NCI-H2227 (cell line): ENCODE results near the gene GPC2.
"Not testable (repeated sequence)": the region's sequence is repeated elsewhere in the genome, so short reads cannot be mapped to it uniquely, and the experiment has no call there.

Experiments
- DNase-seq: peaks from one replicate; lab custom pipeline; 2025; ENCODE audit not compliant: unreplicated experiment; lab: John Stamatoyannopoulos, UW

GPC2 gene, protein sequence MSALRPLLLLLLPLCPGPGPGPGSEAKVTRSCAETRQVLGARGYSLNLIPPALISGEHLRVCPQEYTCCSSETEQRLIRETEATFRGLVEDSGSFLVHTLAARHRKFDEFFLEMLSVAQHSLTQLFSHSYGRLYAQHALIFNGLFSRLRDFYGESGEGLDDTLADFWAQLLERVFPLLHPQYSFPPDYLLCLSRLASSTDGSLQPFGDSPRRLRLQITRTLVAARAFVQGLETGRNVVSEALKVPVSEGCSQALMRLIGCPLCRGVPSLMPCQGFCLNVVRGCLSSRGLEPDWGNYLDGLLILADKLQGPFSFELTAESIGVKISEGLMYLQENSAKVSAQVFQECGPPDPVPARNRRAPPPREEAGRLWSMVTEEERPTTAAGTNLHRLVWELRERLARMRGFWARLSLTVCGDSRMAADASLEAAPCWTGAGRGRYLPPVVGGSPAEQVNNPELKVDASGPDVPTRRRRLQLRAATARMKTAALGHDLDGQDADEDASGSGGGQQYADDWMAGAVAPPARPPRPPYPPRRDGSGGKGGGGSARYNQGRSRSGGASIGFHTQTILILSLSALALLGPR

GRCh38 chr7:100177045-100178001 lies at the start of gene GPC2, which contains the start of gene STAG3:
TSS of gene GPC2 (minus strand) at chr7:100177381. CDS start at chr7:100177199, 182 bp downstream.
TSS of gene STAG3 (plus strand) at chr7:100177918. CDS start at chr7:100180557, 2,639 bp downstream.
- peak; percentile 98 for DNase-seq

DNA sequence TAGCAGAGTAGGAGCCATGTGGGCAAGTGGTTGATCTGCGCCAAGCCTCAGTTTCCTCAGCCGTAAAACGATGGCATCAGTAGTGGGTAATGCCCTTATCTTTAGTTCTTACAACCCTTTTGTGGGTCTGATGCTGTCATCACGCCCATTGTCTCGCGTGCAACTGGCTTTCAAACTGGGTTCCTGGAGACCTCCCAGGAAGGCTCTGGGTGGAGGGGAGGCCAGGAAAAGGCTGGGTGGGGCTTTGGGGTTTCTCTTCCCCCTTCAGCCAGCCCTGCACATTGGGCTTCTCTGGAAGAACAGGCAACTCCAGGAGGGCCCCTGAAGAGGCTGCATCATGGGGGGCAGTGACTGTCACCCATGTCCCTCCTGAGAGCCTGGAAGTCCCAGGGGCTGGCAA lies 47.7 kb upstream of the GPC2 start:
- not testable (repeated sequence) for DNase-seq

DNA sequence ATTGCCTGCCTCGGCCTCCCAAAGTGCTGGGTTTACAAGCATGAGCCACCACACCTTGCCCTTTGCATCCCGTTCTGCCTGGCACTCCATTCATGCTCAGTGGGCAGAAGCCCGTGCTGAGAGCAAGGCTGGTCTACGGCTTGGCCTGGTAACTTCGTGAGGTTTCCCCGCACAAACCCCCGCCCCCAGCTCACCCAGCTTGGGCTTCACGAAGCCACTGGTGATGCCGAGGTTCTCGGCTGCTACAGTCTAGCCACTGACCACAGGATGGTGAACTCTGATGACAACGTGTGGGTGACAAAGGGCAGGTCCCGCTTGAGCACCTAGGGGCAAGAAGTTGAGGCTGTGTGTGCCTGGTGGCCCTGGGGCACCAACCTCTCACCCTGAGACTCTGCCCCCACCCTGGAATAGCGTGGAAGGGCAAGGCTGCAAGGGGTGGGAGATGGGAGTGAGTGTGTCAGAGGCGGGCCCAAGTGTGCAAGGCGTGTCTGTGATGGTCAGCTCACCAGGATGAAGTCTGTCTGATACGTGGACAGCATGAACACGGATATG lies 46.3 kb upstream of the GPC2 start:
- DNase-seq = not testable (repeated sequence)

GRCh38 chr7:100222445-100223132 lies 45.4 kb upstream of the GPC2 start:
- no peak for DNase-seq

DNA sequence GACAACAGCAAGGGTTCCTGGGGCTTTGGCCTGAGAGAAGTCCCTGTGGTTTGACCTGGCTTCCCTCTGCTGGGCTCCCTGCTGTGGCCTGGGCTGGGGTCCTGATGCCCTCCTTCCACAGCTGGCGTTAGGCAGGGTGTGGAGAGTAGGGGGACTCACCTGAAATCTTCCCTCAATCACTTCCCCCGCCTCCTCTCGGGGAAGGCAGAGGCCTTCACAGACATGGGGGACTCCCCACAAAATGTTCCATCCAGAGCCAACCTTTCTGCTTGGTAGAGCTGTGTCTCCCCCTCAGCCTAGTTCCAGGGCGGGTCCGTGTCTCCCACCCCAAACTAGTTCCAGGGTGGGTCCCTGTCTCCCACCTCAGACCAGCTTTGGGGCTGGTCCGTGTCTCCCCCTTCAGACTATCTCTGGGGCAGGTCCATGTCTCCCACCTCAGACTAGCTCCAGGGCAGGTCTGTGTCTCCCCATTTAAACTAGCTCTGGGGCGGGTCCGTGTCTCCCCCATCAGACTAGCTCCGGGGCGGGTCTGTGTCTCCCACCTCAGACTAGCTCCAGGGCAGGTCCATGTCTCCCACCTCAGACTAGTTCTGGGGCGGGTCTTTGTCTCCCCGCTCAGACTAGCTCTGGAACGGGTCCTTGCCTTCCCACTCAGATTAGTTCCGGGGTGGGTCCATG lies 44.7 kb upstream of the GPC2 start:
- no peak for DNase-seq

GRCh38 chr7:100221231-100221718 lies 44.1 kb upstream of the GPC2 start:
- no peak for DNase-seq

GRCh38 chr7:100220586-100221230 lies 43.5 kb upstream of the GPC2 start:
- DNase-seq = no peak

DNA sequence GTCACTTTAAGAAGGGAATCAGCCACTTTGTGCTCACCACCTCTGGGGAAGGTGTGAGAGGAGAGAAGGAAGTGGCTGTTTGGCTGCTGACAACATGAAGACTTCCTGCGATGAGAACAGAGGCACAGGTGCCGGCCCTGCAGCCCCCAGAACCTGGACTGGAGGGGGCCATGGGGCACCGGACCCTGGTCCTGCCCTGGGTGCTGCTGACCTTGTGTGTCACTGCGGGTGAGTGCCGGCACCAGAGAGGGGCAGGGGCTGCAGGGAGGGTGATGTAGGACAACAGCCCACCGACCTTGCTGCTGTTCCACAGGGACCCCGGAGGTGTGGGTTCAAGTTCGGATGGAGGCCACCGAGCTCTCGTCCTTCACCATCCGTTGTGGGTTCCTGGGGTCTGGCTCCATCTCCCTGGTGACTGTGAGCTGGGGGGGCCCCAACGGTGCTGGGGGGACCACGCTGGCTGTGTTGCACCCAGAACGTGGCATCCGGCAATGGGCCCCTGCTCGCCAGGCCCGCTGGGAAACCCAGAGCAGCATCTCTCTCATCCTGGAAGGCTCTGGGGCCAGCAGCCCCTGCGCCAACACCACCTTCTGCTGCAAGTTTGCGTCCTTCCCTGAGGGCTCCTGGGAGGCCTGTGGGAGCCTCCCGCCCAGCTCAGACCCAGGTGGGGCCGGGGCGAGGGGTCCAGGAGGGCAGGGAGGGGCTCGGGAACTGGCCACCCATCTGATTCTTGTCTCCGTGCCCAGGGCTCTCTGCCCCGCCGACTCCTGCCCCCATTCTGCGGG lies 42.8 kb upstream of the GPC2 start, which contains the start of gene PVRIG:
TSS of gene PVRIG (plus strand) at position 149 of the 785 bp plus-strand sequence. CDS start at position 171, 22 bp downstream.
- not testable (repeated sequence) for DNase-seq

GRCh38 chr7:100219271-100219737 lies 42.1 kb upstream of the GPC2 start:
- DNase-seq = no peak

DNA sequence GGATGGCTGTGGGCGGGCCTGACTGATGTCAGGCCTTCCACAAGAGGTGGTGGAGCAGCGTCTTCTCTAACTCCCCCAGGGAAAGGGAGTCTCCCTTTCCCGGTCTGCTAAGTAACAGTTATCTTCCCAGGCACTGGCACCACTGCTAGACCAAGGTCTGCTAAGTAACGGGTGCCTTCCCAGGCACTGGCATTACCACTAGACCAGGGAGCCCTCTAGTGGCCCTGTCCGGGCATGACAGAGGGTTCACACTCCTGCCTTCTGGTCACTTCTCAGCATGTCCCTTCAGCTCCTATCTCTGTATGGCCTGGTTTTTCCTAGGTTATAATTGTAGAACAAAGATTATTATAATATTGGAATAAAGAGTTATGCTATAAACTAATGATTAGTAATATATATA lies 40.8 kb upstream of the GPC2 start:
- DNase-seq = peak; percentile 84

DNA sequence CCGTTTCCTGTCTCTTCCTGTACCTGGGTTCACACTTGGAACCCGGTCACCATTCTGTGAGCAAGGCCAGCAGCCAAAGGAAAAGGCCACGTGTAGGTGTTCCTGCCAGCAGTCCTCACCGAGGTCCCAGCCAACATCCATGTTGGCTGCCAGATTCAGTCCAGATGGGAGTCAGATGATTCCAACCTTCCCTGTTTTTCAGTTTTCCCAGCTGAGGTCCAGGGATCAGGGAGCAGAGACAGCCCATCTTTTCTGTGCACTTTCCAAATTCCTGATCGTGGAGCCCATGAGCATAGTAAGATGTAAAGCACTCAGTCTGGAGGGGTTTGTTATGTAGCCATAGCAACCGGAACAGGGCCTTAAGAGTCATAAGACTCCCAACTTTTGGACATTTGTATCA lies 38.7 kb upstream of the GPC2 start:
- no peak for DNase-seq

DNA sequence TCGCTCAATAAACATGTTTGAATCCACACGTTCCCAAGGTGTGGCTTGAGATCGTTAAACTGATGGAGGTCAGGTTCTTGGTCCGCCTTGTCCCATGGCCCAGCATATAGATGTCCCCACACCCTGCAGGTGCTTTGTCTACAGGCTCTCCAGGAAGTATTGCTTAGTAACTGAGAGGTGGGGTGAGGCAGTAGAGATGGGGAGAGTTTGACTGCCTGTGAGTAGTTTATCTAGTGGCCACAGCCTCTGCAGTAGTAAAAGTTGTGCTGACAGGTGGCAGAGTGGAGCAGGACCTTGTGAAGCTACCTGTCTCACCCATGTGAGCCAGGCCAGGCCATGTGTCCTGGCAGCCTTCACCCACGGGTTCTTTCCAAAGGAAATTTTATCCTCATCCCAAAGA lies 37.2 kb upstream of the GPC2 start:
- DNase-seq = not testable (repeated sequence)

DNA sequence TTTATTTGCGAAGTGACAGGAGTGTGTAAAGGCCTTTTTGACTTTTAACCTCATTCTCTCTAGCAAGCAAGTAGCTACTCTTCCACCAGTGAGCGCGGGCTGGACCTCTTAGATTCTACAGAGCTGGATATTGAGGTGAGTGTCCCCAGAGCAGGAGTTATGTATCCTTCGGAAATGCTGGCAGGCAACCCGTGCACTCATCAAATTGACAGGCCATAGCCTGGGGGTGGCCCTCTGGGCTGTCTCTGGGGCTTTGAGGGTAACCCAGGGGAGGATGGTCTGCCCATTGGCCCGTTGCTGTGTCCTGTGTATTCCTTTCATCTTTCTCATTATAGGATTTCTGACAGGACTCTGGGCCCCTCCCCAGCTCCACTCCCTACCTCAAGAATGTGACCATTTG lies 36.5 kb upstream of the GPC2 start:
- no peak for DNase-seq

DNA sequence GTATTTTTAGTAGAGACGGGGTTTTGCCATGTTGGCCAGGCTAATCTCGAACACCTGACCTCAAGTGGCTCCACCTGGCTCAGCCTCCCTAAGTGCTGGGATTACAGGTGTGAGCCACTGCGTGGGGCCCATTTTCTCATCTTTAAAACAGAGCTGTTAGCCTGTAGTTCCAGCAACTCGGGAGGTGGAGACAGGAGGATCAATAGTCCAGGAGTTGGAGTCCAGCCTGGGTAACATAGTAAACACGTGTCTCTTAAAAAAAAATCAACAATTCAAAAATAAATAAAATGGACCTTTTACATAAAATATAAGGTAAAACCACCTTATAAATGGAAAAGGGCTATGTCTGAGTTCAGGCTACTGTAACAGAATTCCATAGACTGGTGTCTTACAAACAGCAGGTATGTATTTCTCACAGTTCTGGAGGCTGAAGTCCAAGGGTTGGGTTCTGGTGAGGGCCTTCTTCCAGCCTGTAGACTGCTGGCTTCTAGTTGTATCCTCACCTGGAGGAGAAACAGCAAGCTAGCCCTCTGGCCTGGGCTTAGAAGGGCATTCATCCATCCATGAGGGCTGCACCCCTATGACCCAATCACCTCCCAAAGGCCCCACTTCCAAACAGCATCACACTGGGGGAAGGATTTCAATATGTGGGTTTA lies 35.6 kb upstream of the GPC2 start:
- no peak for DNase-seq

DNA sequence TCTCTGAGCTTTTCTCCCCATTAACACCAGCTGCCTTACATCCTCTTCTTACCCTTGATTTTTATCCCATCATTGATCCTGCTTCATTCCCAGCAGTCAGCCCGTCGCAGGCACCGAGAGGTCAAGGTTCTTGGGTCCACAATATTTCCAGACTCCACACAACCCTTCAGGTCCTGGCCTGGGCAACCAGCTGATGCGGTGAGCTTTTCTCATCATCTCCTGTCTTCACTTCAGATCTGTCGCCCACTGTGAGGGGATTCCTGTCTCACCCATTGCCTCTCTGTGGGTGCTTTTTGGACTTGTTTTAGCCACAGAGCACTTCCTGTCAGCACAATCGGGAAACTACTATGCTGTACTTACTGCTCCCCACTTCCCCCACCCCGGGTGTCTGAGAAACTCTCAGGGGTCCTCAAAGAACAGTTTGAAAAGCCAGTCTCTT lies 34.2 kb upstream of the GPC2 start:
- no peak for DNase-seq

GRCh38 chr7:100210805-100211204 lies 33.6 kb upstream of the GPC2 start:
- DNase-seq = no peak

GRCh38 chr7:100209493-100209892 lies 32.3 kb upstream of the GPC2 start:
- no peak for DNase-seq
